Upper lobe of left lung (tissue), 6 donors: ENCODE data around the gene NEURL1B. TPM values are rescaled to one million over a fixed set of nuclear protein-coding genes. Genes with fewer than 3 reads are reported as not detected.

ENCODE experiments used
- ATAC-seq, 2 donors: fragments of 200-7000 bp; cut with Tn5 transposase; one replicate each; pipeline ENCODE4 v1.9.1; 2022; ENCODE audit warnings: mild to moderate bottlenecking in 2 of 2, moderate library complexity in 2 of 2; ENCODE audit not compliant: low FRiP score in 2 of 2
- DNase-seq, 2 donors: peaks; one replicate each; pipeline ENCODE4 v3.0.0-alpha.2; 2019 to 2020
- H3K27ac ChIP-seq, 4 donors: fragments of 200-600 bp; sonication (generic); one replicate each; pipeline ENCODE4 v1.5.1; 2016 to 2019
- H3K27me3 ChIP-seq, 4 donors: fragments of 200-600 bp; sonication (generic); one replicate each; pipeline ENCODE4 v1.5.1; 2017 to 2019
- H3K36me3 ChIP-seq, 4 donors: fragments of 200-600 bp; sonication (generic); one replicate each; pipeline ENCODE4 v1.5.1; 2016 to 2019
- H3K4me1 ChIP-seq, 4 donors: fragments of 200-600 bp; sonication (generic); one replicate each; pipeline ENCODE4 v1.5.1; 2018 to 2019
- H3K4me3 ChIP-seq, 4 donors: fragments of 200-600 bp; sonication (generic); one replicate each; pipeline ENCODE4 v1.5.1; 2017 to 2019; ENCODE audit warnings: mild to moderate bottlenecking in 2 of 4, moderate library complexity in 1 of 4
- H3K9me3 ChIP-seq, 4 donors: fragments of 200-600 bp; sonication (generic); one replicate each; pipeline ENCODE4 v1.5.1; 2018 to 2019
- EP300 ChIP-seq, 4 donors: sonication (generic); formaldehyde crosslinking; IDR thresholded peaks; one replicate each; pipeline ENCODE4 v1.5.1; 2017; ENCODE audit warnings: antibody characterized with exemption in 4 of 4, control low read depth in 2 of 4
- POLR2A ChIP-seq, 4 donors: fragments of 450-650 bp; IDR thresholded peaks; one replicate each; pipeline ENCODE4 v1.5.1; 2016 to 2017; ENCODE audit warnings: antibody characterized with exemption in 4 of 4, mild to moderate bottlenecking in 2 of 4
- POLR2AphosphoS5 ChIP-seq, 2 donors: sonication (generic); formaldehyde crosslinking; IDR thresholded peaks; one replicate each; pipeline ENCODE4 v1.5.1; 2017; ENCODE audit warnings: antibody characterized with exemption in 2 of 2
- WGBS, 2 donors: methylation state at CpG; one replicate each; pipeline ENCODE4 v1.1.5; 2017 to 2018; 5-methylcytosine and 5-hydroxymethylcytosine counted together
- total RNA-seq, 6 donors: library from RNA; depleted of rRNA in 4 of 6; stranded (reverse); fragments of >200 nt in 4 of 6; gene quantifications; one replicate each; pipeline versions ENCODE4 v1.1.0 to v1.2.1, GENCODE V29; 2016 to 2021
- TF ChIP-seq, protein P1 (sequence below), 6 experiments: fragments of 450-650 bp in 4 of 6; fragments of 200-600 bp in 2 of 6; sonication (generic) in 2 of 6; IDR thresholded peaks; one replicate each; pipeline ENCODE4 v1.5.1; 2016 to 2019; ENCODE audit warnings: antibody characterized with exemption in 6 of 6
- donor health status: DM: no; HTN: no; CAD: no; lungs with moderate emphysema.
- donor health status: DM: no; HTN: yes; CAD: no; lungs with severe emphysema.

Gene NEURL1B
- total RNA-seq, 6 donors from 2014 or later: 6.3 to 29.4 (median 15.1) TPM

GRCh38 chr5:172630082-172630481 lies 11.0 kb upstream of the NEURL1B start:
- WGBS, 2 donors: 85 to 91% methylated on average over 5 of the region's 5 CpGs
- H3K36me3 ChIP-seq: no peaks in the 10 kb centered on the region
- DNase-seq: no peak
- ATAC-seq: no peak
- no peak overlapping the region for H3K27ac ChIP-seq
- no peaks in the 10 kb centered on the region for H3K27me3 ChIP-seq
- H3K4me3 ChIP-seq: no peak overlapping the region
- H3K4me1 ChIP-seq: no peaks in the 10 kb centered on the region
- TF ChIP-seq, protein P1, sequence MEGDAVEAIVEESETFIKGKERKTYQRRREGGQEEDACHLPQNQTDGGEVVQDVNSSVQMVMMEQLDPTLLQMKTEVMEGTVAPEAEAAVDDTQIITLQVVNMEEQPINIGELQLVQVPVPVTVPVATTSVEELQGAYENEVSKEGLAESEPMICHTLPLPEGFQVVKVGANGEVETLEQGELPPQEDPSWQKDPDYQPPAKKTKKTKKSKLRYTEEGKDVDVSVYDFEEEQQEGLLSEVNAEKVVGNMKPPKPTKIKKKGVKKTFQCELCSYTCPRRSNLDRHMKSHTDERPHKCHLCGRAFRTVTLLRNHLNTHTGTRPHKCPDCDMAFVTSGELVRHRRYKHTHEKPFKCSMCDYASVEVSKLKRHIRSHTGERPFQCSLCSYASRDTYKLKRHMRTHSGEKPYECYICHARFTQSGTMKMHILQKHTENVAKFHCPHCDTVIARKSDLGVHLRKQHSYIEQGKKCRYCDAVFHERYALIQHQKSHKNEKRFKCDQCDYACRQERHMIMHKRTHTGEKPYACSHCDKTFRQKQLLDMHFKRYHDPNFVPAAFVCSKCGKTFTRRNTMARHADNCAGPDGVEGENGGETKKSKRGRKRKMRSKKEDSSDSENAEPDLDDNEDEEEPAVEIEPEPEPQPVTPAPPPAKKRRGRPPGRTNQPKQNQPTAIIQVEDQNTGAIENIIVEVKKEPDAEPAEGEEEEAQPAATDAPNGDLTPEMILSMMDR (IDR thresholded peaks at IDR 0.05): no peak
- TF ChIP-seq EP300 (IDR thresholded peaks at IDR 0.05): no peak
- TF ChIP-seq POLR2A (IDR thresholded peaks at IDR 0.05): no peak
- TF ChIP-seq POLR2AphosphoS5 (IDR thresholded peaks at IDR 0.05): no peak
- H3K9me3 ChIP-seq: no peaks in the 10 kb centered on the region

- ATAC-seq (no peak), DNase-seq (no peak)
- 86 to 92% methylated on average over 5 to 6 of the region's 6 CpGs for WGBS, 2 donors
Observed at GRCh38 chr5:172630482-172630881, 10.6 kb upstream of the NEURL1B start.

GRCh38 chr5:172630986-172631385 lies 10.1 kb upstream of the NEURL1B start:
- H3K4me1 ChIP-seq: no peaks in the 10 kb centered on the region
- no peaks in the 10 kb centered on the region for H3K36me3 ChIP-seq
- H3K27me3 ChIP-seq: no peaks in the 10 kb centered on the region
- no peak overlapping the region for H3K27ac ChIP-seq
- H3K9me3 ChIP-seq: no peaks in the 10 kb centered on the region
- ATAC-seq (no peak), DNase-seq (no peak)
- TF ChIP-seq POLR2A (IDR thresholded peaks at IDR 0.05): no peak
- TF ChIP-seq EP300 (IDR thresholded peaks at IDR 0.05): no peak
- TF ChIP-seq, protein P1 (IDR thresholded peaks at IDR 0.05): no peak
- TF ChIP-seq POLR2AphosphoS5 (IDR thresholded peaks at IDR 0.05): no peak
- H3K4me3 ChIP-seq: no peak overlapping the region
- WGBS, 2 donors: 85 to 89% methylated on average over 5 to 6 of the region's 6 CpGs

More at GRCh38 chr5:172630482-172630881, 10.6 kb upstream of the NEURL1B start:
- no peak overlapping the region for H3K27ac ChIP-seq
- no peaks in the 10 kb centered on the region for H3K4me1 ChIP-seq
- H3K4me3 ChIP-seq: no peak overlapping the region
- H3K36me3 ChIP-seq: no peaks in the 10 kb centered on the region
- no peaks in the 10 kb centered on the region for H3K9me3 ChIP-seq
- TF ChIP-seq, protein P1 (IDR thresholded peaks at IDR 0.05): no peak
- TF ChIP-seq POLR2AphosphoS5 (IDR thresholded peaks at IDR 0.05) (no peak), EP300 (IDR thresholded peaks at IDR 0.05) (no peak), POLR2A (IDR thresholded peaks at IDR 0.05) (no peak)
- H3K27me3 ChIP-seq: no peaks in the 10 kb centered on the region

- 94% methylated on average over 5 to 6 of the region's 6 CpGs for WGBS, 2 donors
- no peaks in the 10 kb centered on the region for H3K36me3 ChIP-seq
- no peak overlapping the region for H3K4me3 ChIP-seq
- DNase-seq (no peak), ATAC-seq (no peak)
- H3K27me3 ChIP-seq: no peaks in the 10 kb centered on the region
- no peaks in the 10 kb centered on the region for H3K9me3 ChIP-seq
- TF ChIP-seq EP300 (IDR thresholded peaks at IDR 0.05): no peak
- TF ChIP-seq, protein P1 (IDR thresholded peaks at IDR 0.05): no peak
- TF ChIP-seq POLR2A (IDR thresholded peaks at IDR 0.05): no peak
- no peak for TF ChIP-seq POLR2AphosphoS5 (IDR thresholded peaks at IDR 0.05)
- peaks cover 0 to 6% (median 0%) of the 10 kb centered on the region in 4 donors for H3K4me1 ChIP-seq
- no peak overlapping the region for H3K27ac ChIP-seq
Observed at GRCh38 chr5:172632346-172633092, 8.5 kb upstream of the NEURL1B start.
